K562 (cell line): Measurements from ENCODE around the gene TBXAS1. TPM values are rescaled to one million over a fixed set of nuclear protein-coding genes. Genes with fewer than 3 reads are reported as not detected.

Experiments used
- DLX4 ChIP-seq: fragments of 250-450 bp; sonication (Bioruptor Pico); IDR thresholded peaks from 2 replicates; pipeline ENCODE4 v1.6.1; 2021; ENCODE audit warnings: mild to moderate bottlenecking
- FOXM1 ChIP-seq, 2 experiments: fragments of 450-650 bp in 1 of 2; sonication (generic) in 1 of 2; formaldehyde crosslinking in 1 of 2; IDR thresholded peaks; 2 replicates each; pipeline versions ENCODE4 v1.6.1 to v1.9.0; 2017 to 2022; ENCODE audit warnings: low read depth in 2 of 2, mild to moderate bottlenecking in 2 of 2, missing genetic modification reagents in 1 of 2, moderate library complexity in 1 of 2
- HMG20B ChIP-seq: fragments of 250-450 bp; sonication (Bioruptor Pico); IDR thresholded peaks from 2 replicates; pipeline ENCODE4 v1.5.0; 2021; ENCODE audit warnings: mild to moderate bottlenecking
- ID3 ChIP-seq, 2 experiments: fragments of 250-450 bp in 1 of 2; fragments of 450-650 bp in 1 of 2; sonication (Bioruptor Pico) in 1 of 2; IDR thresholded peaks; 2 replicates each; pipeline versions ENCODE4 v1.6.1 to v1.8.0; 2016 to 2021; ENCODE audit warnings: mild to moderate bottlenecking in 2 of 2, moderate library complexity in 2 of 2, missing compliant biosample characterization in 1 of 2, missing genetic modification characterization in 1 of 2
- KLF13 ChIP-seq: fragments of 450-650 bp; IDR thresholded peaks from 2 replicates; pipeline ENCODE4 v1.6.1; 2016; ENCODE audit warnings: missing genetic modification characterization, low read depth, mild to moderate bottlenecking, missing compliant biosample characterization, moderate library complexity, borderline replicate concordance
- MCM5 ChIP-seq: fragments of 450-650 bp; IDR thresholded peaks from 2 replicates; pipeline ENCODE4 v1.6.1; 2016; ENCODE audit warnings: low read depth
- MTA1 ChIP-seq: fragments of 450-650 bp; IDR thresholded peaks from 2 replicates; pipeline ENCODE4 v1.6.1; 2017; ENCODE audit warnings: borderline replicate concordance
- NR1H2 ChIP-seq: sonication (generic); formaldehyde crosslinking; IDR thresholded peaks from 2 replicates; pipeline ENCODE4 v1.4.0; 2020; ENCODE audit warnings: mild to moderate bottlenecking, missing genetic modification reagents
- RBM25 ChIP-seq: fragments of 200-400 bp; formaldehyde crosslinking; IDR thresholded peaks from 2 replicates; pipeline ENCODE4 v1.6.1; 2018; ENCODE audit warnings: low read length, low read depth, moderate library complexity; ENCODE audit not compliant: severe bottlenecking
- SNRNP70 ChIP-seq: fragments of 200-400 bp; formaldehyde crosslinking; optimal IDR thresholded peaks from 2 replicates; pipeline ENCODE3; 2017; ENCODE audit warnings: low read depth, low read length
- TGIF2 ChIP-seq: sonication (generic); formaldehyde crosslinking; IDR thresholded peaks from 2 replicates; pipeline ENCODE4 v1.8.1; 2022; ENCODE audit warnings: mild to moderate bottlenecking, missing genetic modification reagents, moderate library complexity
- TOE1 ChIP-seq, 2 experiments: fragments of 450-650 bp in 1 of 2; sonication (generic) in 1 of 2; formaldehyde crosslinking in 1 of 2; IDR thresholded peaks; 2 replicates each; pipeline versions ENCODE4 v1.7.1 to v1.8.0; 2016 to 2022; ENCODE audit warnings: borderline replicate concordance in 2 of 2, mild to moderate bottlenecking in 2 of 2, antibody characterized with exemption in 1 of 2, inconsistent platforms in 1 of 2, low read depth in 1 of 2, missing genetic modification reagents in 1 of 2, moderate library complexity in 1 of 2
- USF2 ChIP-seq: sonication (generic); formaldehyde crosslinking; IDR thresholded peaks from 2 replicates; pipeline ENCODE4 v1.5.0; 2020; ENCODE audit warnings: missing genetic modification reagents
- ZEB2 ChIP-seq: fragments of 450-650 bp; IDR thresholded peaks from 2 replicates; pipeline ENCODE4 v1.6.1; 2016
- ZNF174 ChIP-seq: fragments of 250-450 bp; sonication (Bioruptor Pico); IDR thresholded peaks from 2 replicates; pipeline ENCODE4 v1.4.0; 2020; ENCODE audit warnings: mild to moderate bottlenecking
- ZNF24 ChIP-seq: fragments of 450-650 bp; IDR thresholded peaks from 2 replicates; pipeline ENCODE4 v1.6.1; 2016
- ZNF764 ChIP-seq: fragments of 250-450 bp; sonication (Bioruptor Pico); IDR thresholded peaks from 2 replicates; pipeline ENCODE4 v1.4.0; 2020; ENCODE audit warnings: low read depth, mild to moderate bottlenecking, moderate library complexity
- polyA plus RNA-seq, 8 experiments: library from polyadenylated mRNA; depleted of rRNA in 4 of 8; stranded (reverse) in 5 of 8; unstranded in 3 of 8; fragments of >200 nt; fragmentation: Nextera tagmentation in 2 of 8; fragmentation: Illumina TruSeq in 1 of 8; extraction: Ambion mirVana in 2 of 8; extraction: Trizol in 1 of 8; gene quantifications; 2 replicates each; pipeline versions ENCODE4 v1.2.1 to v1.2.3, GENCODE V29; 2011 to 2014; ENCODE audit warnings: inconsistent platforms in 1 of 8, missing spikeins in 1 of 8
- total RNA-seq, 7 experiments: library from RNA; depleted of rRNA in 6 of 7; stranded (reverse); fragments of >200 nt in 6 of 7; fragmentation: Illumina TruSeq in 2 of 7; extraction: Trizol in 2 of 7; gene quantifications; 2 replicates each; pipeline versions ENCODE4 v1.2.1 to v1.2.3, GENCODE V29; 2011 to 2021; ENCODE audit warnings: low replicate concordance in 1 of 7

TBXAS1 gene
- total and polyA plus RNA-seq, 9 of the 15 experiments (the other 6 are each of a cell fraction or from before 2014, with no cell fraction given): 1.1 to 8.3 (median 1.9) TPM

GRCh38 chr7:139915864-139916716 is 87.0 kb downstream of the TBXAS1 start (continued):
- TF ChIP-seq HMG20B (CRISPR knock-in tag) (no peak), FOXM1 (IDR thresholded peaks at IDR 0.05; ENCODE audit: low read depth) (peak; percentile 83), FOXM1 (CRISPR knock-in tag; IDR thresholded peaks at IDR 0.05; ENCODE audit: low read depth) (peak; percentile 89; the same call in 1 of the 2 replicates), ZEB2 (peak; percentile 65; the same call in 1 of the 2 replicates), NR1H2 (CRISPR knock-in tag) (no peak), USF2 (CRISPR knock-in tag) (no peak), TGIF2 (CRISPR knock-in tag) (no peak), RBM25 (no peak), MTA1 (peak; percentile 86), ZNF764 (CRISPR knock-in tag) (no peak), ZNF24 (peak; percentile 32; the same call in 1 of the 2 replicates), DLX4 (no peak), TOE1 (IDR thresholded peaks at IDR 0.05; ENCODE audit: borderline replicate concordance) (peak; percentile 73), TOE1 (CRISPR knock-in tag; IDR thresholded peaks at IDR 0.05; ENCODE audit: borderline replicate concordance, low read depth) (no peak; the same call in 1 of the 2 replicates), ID3 (CRISPR knock-in tag; IDR thresholded peaks at IDR 0.05) (no peak), ID3 (tag; IDR thresholded peaks at IDR 0.05) (peak; percentile 92), MCM5 (no peak), SNRNP70 (no peak), ZNF174 (CRISPR knock-in tag) (peak; percentile 24; the same call in 1 of the 2 replicates), KLF13 (tag) (no peak)
